Measurements from ENCODE around the gene DIDO1.

DIDO1 gene

DNA sequence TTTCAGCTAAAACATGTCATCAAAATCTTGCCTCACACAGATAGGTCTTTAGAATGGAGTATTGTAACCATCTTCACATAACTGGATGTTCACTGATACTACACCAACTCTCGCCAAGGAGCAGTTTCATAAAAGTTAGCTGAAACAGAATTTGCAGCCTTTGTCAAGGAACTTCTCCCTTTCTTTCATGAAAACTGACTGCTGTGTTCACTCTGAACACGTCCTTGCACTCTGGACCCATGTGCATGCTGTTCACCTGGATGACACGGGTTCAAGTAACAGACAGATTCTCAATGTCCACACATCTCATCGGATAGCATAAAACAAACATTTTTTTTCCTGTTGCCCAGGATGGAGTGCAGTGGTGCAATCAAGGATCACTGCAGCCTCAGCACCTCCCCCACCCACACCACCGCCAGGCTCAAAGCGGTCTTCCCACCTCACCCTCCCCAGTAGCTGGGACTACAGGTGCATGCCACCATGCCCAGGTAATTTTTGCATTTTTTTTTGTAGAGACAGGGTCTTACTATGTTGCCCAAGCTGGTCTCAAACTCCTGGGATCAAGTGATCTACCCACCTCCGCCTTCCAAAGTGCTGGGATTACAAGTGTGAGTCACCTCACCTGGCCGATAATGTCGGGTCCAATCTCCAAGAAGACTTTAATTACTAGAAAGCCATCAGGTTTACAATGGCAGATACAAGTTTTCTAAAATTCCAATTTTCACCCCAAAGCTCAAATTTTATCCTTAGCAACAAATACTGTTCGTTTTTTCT, 9.4 kb downstream of the DIDO1 start:
- H3K27ac ChIP-seq = peak overlapping the region; percentile 30; the same call in 1 of the 2 replicates
- no peak for TF ChIP-seq ZFX (IDR thresholded peaks at IDR 0.05; ENCODE audit: borderline replicate concordance)
- TF ChIP-seq, protein P1, sequence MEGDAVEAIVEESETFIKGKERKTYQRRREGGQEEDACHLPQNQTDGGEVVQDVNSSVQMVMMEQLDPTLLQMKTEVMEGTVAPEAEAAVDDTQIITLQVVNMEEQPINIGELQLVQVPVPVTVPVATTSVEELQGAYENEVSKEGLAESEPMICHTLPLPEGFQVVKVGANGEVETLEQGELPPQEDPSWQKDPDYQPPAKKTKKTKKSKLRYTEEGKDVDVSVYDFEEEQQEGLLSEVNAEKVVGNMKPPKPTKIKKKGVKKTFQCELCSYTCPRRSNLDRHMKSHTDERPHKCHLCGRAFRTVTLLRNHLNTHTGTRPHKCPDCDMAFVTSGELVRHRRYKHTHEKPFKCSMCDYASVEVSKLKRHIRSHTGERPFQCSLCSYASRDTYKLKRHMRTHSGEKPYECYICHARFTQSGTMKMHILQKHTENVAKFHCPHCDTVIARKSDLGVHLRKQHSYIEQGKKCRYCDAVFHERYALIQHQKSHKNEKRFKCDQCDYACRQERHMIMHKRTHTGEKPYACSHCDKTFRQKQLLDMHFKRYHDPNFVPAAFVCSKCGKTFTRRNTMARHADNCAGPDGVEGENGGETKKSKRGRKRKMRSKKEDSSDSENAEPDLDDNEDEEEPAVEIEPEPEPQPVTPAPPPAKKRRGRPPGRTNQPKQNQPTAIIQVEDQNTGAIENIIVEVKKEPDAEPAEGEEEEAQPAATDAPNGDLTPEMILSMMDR (IDR thresholded peaks at IDR 0.05) = no peak

DNA sequence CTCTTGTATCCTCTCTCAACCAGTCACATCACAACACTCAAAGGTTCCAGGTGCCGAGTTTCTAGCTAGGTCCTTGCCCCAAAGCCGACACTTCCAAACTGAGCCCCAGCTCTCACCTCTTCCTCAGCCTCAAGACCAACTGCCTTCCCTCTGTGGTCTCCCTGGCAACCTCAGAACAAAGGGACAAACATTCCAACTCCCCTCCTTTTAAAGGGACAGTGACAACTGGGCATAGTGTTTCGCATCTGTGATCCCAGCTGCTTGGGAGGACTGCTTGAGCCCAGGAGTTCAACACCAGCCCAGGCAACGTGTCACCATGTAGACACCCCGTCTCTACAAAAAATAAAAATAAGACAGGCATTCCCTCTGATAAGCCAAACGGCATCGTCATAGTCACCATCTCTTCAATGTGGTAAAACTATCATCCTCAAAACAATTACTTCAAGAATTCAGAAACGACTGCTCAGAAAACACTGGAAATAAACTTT, 11.3 kb downstream of the DIDO1 start:
- H3K27ac ChIP-seq = no peak overlapping the region
- TF ChIP-seq ZFX (IDR thresholded peaks at IDR 0.05; ENCODE audit: borderline replicate concordance) = no peak
- TF ChIP-seq, protein P1 (IDR thresholded peaks at IDR 0.05) = no peak

DNA sequence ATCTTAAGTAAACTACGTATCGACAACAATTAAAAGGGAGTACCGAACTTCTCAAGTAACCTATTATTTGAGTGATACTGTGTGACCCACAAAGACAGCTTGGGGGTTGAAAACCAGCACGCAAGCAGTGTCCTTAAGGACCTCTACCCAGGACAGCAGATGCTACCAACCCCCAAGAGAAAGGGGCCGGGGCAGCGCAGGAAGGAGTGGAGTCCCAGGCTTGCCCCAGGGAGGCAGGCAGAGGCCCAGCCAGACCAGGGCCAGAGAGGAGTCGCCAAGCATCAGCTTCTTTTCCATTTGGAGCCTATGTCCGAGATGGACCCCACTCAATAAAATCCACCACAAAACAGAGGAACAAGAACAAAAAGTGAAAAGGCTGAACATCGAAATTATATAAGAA, 11.9 kb downstream of the DIDO1 start:
- H3K27ac ChIP-seq = no peak overlapping the region
- no peak for TF ChIP-seq ZFX (IDR thresholded peaks at IDR 0.05; ENCODE audit: borderline replicate concordance)
- TF ChIP-seq, protein P1 (IDR thresholded peaks at IDR 0.05) = no peak

DNA sequence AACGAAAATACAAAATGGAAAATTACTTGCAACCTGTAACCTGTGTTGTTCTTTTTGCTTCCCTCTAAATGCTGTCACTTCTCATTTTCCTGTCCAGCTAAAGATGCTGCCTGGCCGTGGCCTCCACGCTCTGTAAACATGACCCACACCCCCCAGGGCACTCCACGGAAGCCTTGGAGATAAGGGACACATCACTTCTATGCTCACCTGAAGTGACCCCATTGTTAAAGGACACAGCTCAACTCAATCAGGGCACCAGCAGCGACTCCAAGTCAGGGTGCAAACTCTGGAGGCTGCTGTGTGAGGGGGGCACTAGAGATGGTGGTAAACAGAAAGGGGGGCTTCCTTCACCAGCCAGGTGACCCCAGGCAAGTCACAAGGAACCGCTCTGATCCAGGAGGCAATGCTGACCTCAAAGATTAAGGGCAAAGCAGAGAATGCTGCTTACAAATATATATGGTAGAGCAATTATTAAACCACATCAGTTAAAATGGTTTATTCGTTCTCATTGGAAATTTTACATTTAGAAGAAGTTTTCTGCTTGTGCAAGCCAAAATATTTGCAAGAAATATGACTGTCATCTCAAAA, 13.2 kb downstream of the DIDO1 start:
- H3K27ac ChIP-seq = no peak overlapping the region
- TF ChIP-seq ZFX (IDR thresholded peaks at IDR 0.05; ENCODE audit: borderline replicate concordance) = no peak
- TF ChIP-seq, protein P1 (IDR thresholded peaks at IDR 0.05) = no peak

DNA sequence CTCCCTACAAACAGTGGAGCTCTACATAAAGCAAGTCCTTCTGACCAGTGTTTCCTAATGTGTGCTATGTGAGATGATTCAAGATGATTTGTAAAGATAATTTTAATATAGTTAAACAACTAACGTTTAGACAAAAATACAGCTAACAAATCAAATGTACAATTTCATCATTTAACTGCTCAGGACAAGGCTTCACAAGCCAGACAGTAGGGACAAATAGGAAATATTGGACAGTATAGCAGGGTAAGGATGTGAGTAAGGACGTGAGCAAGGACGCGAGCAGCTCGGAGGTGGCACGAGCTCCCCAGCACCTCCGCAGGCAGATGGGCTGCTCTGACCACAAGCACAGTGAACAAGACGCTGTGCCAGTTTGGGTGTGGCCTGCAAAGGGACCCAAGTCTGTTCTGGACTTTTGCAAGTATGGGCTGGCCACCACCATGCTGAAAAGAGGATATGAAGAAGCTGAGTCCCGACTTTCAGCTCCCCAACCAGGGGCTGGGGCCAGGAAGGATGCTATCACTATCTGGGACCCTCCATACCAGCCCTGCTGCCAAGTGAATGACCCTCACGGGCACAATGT, 14.5 kb downstream of the DIDO1 start:
- H3K27ac ChIP-seq = no peak overlapping the region
- no peak for TF ChIP-seq ZFX (IDR thresholded peaks at IDR 0.05; ENCODE audit: borderline replicate concordance)
- TF ChIP-seq, protein P1 (IDR thresholded peaks at IDR 0.05) = no peak

DNA sequence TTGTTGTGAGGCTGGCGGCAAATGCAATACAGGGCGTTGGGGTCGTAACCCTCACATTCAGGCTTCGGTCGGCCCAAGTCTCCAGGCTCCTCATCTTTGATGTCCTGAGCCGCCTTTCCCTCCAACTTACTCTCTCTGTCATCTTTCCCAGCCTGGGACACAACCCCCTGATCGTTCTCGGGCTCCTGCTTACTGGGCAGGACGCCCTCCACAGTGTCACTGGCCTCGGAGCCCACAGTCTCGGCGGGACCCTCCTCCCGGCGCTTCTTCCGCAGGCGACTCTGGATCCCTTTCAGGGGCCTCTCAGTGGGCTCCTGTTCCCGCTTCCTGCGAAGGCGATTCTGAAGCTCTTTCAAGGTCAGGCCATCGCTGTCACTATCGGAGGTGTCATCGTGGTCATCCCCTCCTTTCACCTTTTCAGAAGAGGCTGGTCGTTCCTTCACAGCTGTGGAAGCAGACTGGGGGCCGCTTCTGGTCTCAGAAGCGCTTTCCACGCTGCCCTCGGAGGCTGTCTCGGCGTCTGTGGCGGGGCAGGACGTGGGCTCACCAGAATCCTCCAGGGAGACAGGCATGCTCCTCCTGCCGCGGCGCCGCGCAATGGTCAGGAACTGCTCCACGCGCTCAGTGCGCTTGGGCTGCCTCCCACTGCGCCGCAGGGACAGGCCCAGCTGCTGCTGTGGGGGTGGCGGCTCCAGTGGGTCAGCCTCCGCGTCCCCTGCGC, 15.4 kb downstream of the DIDO1 start:
- H3K27ac ChIP-seq = no peak overlapping the region
- TF ChIP-seq, protein P1 (IDR thresholded peaks at IDR 0.05) = no peak
- TF ChIP-seq ZFX (IDR thresholded peaks at IDR 0.05; ENCODE audit: borderline replicate concordance) = no peak
